Pons (tissue), 1 donor: ENCODE results near the gene GHDC.
"Not testable (repeated sequence)": the region's sequence is repeated elsewhere in the genome, so short reads cannot be mapped to it uniquely, and the experiment has no call there.

Experiments
- DNase-seq: peaks from one replicate; pipeline ENCODE4 v3.0.0-alpha.2; 2016; ENCODE audit warnings: low spot score

The GHDC gene

GRCh38 chr17:42202159-42202558, 7.9 kb upstream of the GHDC start:
- DNase-seq = no peak

GRCh38 chr17:42201458-42201772, 7.1 kb upstream of the GHDC start:
- DNase-seq = no peak

- DNase-seq = peak; percentile 34
These were observed 6.6 kb upstream of the GHDC start for GRCh38 chr17:42200706-42201457.

GRCh38 chr17:42199416-42200011, 5.2 kb upstream of the GHDC start:
- no peak for DNase-seq

- peak; percentile 63 for DNase-seq
These were observed 4.6 kb upstream of the GHDC start for GRCh38 chr17:42198897-42199296.

GRCh38 chr17:42197564-42198156, 3.4 kb upstream of the GHDC start:
- no peak for DNase-seq

- no peak for DNase-seq
These were observed 902 bp downstream of the GHDC start for GRCh38 chr17:42193216-42193968.

GRCh38 chr17:42192189-42193126, 1.8 kb downstream of the GHDC start:
- no peak for DNase-seq

- no peak for DNase-seq
These were observed 3.1 kb downstream of the GHDC start for GRCh38 chr17:42191275-42191608.

GRCh38 chr17:42190491-42191274, 3.6 kb downstream of the GHDC start:
- DNase-seq = no peak

GRCh38 chr17:42189651-42189965, 4.7 kb downstream of the GHDC start:
- no peak for DNase-seq

GRCh38 chr17:42188749-42189650, 5.3 kb downstream of the GHDC start:
- DNase-seq = peak; percentile 17

GRCh38 chr17:42187833-42188232, 6.5 kb downstream of the GHDC start:
- no peak for DNase-seq

GRCh38 chr17:42186191-42186590, 8.1 kb downstream of the GHDC start:
- not testable (repeated sequence) for DNase-seq

GRCh38 chr17:42185621-42185930, 8.7 kb downstream of the GHDC start:
- DNase-seq = no peak

- peak; percentile 33 for DNase-seq
These were observed 9.3 kb downstream of the GHDC start, which contains the start of gene HCRT for GRCh38 chr17:42184713-42185620. Gene HCRT (minus strand): TSS chr17:42185452. CDS start chr17:42185365, 87 bp downstream.

- peak; percentile 69 for DNase-seq
These were observed 10.3 kb downstream of the GHDC start for GRCh38 chr17:42183741-42184711.
